ENCODE data around the gene PFN3.

GRCh38 chr5:177433658-177434217 is 33.3 kb upstream of the PFN3 start:
- TF ChIP-seq POLR2A (IDR thresholded peaks at IDR 0.05) (no peak), EP300 (IDR thresholded peaks at IDR 0.05) (no peak), POLR2AphosphoS5 (IDR thresholded peaks at IDR 0.05) (no peak), CTCF (IDR thresholded peaks at IDR 0.05) (no peak)

All from gastroesophageal sphincter (tissue), 3 donors.